Fibroblast of skin of left biceps (primary cell): ENCODE results near the gene ADCY9.
"Not testable (repeated sequence)": the region's sequence is repeated elsewhere in the genome, so short reads cannot be mapped to it uniquely, and the experiment has no call there.

Source experiments
- DNase-seq, 2 experiments: peaks; one replicate each; pipeline ENCODE4 v3.0.0-alpha.2; 2013; ENCODE audit warnings: low read depth in 2 of 2

ADCY9 gene

DNA sequence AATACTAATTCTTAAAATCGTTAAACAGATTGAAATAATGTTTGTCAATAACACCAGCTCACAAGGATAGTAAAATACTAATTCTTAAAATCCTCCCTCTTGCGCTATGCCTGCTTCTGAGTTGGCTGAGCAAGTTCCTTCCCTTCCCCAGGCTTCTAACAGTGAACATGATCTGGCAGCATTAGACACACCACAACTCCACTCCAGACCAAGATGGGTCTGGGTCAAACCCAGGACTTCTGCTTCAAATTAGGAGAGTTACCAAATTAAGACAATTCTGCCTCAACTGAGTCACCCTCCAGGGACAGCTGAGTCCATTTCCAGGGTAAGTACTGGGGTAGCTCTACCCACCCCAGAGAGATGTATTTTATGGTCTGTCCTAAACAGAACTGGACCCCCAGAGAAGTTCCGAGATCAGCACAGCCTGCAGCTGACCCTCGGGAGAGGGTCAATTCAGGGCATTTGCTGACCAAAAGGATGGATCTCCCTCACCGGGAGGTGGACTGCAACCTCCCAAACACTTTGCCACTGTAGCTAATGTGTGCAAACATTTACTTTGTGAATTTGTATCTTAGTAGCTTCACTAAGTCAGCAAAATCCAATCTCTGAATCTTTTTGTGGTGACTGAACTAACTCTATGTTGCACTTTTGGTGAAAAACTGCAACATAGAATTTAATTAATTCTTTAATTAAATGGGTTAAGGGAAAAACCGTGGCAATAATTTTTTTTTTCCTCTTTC, 48.8 kb downstream of the ADCY9 start:
- DNase-seq: peak; percentile 32 to 34

DNA sequence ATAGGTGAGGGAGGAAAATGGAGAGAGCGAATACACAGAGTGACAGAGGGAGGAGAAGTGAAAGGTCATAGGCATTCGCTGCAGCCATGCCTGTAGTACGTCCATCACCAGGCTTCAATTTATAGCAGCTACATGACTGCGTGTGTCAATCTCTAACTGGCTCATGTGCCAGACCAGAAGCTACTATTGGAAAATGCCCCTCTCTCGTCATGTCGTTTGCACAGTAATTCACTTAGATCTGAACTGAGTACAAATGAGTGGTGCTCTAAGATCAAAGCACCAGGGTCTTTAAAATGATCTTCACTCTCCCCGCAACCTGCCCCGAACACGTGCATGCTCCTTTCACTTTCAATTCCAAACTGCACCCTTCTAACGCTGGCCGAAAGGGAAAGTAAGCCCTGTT, 51.3 kb downstream of the ADCY9 start:
- no peak for DNase-seq

DNA sequence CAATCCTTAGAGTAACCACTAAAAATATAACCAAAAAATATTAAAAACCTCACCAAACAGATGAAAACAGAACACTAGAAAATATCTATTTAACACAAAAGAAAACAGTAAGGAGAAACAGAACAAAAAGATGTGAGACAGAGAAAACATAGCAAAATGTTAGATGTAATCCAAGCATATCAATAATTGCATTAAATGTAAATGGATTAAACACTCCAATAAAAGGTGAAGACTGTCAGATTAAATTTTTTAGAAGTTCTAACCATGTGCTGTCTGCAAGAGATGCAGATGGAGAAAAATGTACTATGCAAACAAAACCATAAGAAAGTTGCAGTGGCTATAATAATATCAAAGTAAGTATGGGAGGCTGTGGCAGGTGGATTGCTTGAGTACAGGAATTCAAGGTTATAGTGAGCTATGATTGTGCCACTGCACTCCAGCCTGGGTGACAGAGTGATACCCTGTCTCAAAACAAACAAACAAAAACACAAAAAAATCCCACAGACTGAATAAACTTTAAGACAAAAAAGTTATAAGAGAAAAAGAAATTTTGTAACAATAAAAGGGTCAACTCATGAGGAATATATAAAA, 53.9 kb downstream of the ADCY9 start:
- no peak for DNase-seq

DNA sequence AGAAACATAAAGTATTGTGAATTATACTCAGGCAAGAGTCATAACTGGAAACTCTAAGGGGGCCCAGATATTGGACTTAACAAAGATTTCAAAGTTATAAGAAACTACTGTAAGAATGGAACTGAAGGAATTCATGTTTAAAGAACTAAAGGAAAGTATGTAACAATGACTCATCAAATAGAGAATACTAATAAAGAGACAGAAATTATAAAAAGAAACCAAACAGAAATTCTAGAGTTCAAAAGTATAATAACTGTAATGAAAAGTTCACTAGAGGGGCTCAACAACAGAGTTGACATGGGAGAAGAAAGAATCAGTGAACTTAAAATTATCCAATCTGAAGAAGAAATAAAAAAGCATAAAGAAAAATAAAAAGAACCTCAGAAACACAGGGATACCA, 55.4 kb downstream of the ADCY9 start:
- no peak for DNase-seq

DNA sequence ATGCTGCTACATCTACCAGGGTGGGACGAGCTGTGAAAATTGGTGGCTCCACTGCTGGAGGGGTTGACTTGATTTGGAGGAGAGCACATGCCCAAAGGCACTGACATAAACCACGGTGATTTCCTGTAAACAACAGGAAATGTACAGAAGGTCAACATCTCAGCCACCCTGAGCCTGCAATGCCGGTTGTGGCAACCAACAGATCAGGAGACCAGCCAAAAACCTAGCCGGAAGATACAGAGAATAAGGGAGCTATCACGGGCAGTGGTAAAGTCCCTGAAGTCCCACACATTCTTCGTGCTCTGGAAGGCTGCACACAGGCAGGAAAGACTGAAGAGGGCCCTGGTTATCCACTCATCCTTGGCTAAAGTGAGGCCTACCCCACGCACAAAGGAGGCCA, 56.2 kb downstream of the ADCY9 start:
- DNase-seq: no peak

DNA sequence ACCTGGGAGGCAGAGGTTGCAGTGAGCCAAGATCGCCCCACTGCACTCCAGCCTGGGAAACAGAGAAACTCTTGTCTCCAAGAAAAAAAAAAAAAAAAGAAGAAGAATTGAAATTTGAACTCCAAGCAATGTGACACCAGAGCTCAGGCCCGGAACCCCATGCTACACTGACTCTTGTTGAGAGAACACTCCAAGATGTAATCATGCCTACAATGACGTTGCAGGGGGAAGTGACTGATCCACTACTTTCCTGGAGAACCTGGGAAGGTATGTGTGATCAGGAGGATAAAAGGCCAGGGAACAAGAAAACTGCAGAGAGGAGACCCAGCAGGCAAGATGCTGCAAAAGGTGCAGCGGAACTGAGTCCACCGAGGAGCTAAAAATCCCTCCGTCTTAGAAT, 57.9 kb downstream of the ADCY9 start:
- no peak for DNase-seq

DNA sequence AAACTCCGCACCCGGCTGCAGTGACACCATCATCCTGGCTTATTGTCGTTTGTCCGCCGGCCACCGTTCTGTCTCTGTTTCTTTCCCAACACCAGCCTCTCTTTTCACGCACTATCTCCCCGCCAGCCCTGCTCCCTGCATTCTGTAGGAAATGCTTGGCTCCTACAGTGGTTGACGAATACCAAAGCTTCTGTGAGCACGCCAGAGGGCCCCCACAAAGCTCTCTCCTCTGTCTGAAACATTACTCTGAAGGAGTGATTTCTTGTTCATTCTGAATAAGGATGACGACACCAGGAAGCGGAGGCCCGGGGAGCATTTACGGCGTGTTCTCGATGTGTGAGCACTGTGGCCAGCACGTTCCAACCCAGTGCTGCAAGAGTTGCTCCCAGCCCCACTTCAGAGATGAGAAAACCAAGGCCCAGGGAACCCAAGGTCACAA, 58.8 kb downstream of the ADCY9 start:
- no peak for DNase-seq

DNA sequence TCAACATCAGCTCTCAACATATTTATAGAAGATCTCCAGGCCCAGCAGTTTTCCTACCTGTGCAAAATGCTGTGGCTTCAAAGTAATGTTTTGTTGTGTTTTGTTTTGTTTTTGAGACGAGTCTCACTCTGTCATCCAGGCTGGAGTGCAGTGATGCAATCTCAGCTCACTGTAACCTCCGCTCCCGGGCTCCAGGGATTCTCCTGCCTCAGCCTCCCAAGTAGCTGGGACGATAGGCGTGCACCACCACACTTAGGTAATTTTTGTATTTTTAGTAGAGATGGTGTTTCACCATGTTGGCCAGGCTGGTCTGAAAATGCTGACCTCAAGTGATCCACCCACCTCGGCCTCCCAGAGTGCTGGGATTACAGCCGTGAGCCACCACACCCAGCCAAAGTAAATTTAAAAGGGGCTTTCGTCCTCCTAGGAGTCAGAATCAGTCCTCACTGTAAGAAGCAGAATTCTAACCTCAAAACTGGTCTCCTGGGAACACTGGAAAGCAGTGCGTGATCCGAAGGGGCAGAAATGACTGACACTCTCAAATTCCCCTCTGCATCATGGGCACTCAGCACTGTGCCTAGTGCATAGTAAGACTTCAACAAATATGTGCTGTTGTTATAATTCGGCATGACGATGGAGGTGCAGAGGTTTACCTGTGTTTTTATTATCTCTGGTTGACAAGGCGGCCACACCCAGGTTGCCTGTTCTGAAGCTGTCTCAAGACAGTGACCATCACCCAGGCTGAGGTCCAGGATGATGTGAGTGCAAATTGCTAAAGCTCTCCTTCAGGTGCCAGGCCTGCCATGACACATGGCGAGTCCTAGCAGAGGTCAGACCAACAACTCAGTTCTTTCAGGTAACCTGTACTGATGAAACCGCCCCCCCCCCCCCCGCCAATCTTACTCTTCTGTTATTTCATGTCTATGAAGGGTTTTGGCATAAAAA, 59.8 kb downstream of the ADCY9 start:
- no peak for DNase-seq

DNA sequence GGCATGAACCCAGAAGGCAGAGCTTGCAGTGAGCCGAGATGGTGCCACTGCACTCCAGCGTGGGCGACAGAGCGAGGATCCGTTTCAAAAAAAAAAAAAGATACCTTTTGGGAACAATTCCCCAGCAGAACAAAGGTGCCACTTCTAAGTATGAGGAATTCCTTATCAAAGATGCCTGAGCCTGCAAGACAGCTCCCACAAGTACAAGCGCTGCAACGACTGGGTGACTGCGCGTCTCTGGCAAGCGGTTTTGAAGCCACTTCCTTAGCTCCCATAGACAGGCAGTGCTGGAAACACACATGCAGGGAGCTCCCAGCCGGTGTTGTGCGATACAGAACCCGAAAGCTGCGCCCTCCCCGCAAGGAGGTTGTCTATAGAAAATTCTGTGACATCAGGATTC, 60.5 kb downstream of the ADCY9 start:
- DNase-seq: no peak

DNA sequence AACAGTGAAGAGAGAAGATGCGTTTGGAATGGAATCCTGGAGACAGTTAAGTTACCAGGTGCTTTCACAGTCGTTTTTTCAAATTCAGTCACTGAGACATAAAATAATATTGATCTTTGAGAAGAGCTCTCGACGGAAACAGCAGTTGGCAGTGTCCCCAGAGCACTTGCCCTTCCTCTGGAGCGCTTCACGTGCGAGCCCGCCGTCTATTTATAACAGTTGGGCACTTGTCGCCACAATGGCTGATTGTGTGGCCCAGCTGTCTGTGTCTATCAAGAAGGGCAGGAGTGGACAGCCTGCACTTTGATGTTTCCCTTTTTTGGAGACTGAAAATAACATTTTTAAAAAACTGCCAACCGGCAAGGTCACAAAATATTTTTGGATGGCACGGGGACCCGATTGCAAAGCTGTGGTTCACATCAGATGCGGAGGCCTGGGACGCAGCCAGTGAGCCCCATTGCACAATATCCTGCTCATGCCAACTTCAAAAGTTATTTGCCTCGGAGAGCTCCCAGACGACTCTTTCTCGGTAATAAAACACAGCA, 62.9 kb downstream of the ADCY9 start:
- DNase-seq: no peak

DNA sequence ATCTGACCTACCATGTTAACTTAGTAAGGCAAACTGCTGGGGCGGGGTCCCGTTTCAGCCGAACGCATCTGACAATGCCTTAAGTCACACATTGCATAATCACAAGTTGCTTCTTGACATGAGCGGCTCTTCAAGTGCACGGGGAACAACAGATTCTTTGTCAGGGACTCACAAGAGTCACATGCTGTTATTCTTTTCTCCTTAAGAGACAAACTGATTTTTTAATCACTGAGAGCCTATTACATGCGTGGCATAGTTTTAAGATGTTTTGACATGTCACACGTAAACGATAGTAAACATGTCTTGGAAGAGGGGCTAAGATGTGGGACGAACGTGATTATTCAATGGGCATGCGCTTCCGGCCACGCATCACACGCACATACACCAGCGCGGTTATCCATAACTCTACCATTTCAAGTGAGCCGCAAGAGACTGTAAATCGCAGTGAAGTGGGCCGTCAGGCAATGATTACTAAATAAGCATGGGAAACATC, 63.4 kb downstream of the ADCY9 start:
- no peak for DNase-seq

DNA sequence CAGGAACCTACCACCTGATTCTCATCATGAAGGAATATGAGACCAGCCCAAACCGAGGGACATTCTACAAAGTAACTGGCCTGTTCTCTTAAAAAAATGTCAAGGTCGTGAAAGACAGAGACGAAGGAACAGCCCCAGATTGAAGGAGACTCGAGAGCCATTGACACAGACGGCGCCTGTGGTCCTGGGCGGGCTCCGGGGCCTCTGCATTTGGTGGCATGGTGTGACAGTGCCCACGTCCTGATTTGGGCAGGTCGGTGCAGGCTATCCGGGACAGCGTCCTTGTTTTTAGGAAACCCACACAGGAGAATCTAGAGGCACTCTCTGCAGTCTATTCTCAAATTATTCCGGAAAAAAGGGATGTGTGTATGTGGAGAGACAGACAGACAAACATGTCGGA, 64.1 kb downstream of the ADCY9 start:
- DNase-seq: no peak

DNA sequence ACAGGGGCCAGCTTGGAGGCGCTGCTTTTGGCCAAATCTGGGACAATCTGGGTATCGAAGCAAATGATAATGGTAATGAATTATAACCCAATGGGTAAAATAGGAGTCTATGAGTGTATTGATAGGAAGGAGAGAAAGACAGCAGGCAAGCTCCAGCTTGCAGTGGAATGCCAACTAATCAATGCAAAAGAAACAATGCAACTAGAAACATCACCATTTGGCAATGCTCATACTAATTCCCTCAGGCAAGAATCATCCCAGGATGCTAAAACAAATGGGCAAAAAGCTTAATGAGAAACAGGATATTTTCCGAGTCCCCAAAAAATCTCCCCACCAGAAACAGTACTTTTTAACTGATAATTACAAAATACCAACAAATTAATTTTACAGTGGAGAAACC, 64.7 kb downstream of the ADCY9 start:
- DNase-seq: no peak

DNA sequence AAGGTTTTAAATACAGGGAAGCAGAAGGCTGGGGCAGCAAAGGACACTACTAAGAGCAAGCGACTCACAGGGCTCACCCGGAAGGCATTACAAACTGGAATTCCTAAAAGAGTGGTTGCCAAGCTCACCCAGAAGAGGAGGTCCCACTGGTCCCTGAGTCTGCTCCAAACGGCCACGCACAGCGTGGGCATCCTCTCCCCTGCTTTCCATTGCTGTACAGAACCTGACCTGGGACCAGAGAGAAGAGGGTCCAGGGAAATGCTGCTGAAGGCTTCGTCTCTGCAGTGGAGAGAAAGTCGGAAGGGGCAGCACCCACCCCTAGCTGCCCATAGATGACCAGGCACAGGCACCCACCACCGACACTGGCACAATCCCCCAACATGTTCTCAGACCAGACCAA, 67.2 kb downstream of the ADCY9 start:
- DNase-seq: no peak

DNA sequence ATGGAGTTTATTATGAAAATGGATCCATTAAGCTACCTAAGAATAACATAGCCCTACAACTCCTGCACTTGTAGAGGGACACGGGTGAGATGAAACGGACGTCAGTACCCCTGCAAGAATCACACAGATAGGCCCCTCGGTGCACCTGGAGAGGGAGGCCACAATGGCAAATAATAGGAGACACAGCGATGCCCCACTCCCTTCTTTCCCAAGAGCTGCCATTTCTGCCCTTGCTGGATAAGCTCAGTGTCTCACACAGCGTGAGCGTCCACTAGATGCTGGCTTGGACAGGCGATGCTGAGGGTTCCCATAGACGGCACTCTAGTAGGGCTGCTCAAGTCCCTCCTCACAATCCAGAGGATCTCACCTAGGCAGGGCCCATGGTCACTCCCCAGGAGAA, 67.8 kb downstream of the ADCY9 start:
- DNase-seq: no peak

DNA sequence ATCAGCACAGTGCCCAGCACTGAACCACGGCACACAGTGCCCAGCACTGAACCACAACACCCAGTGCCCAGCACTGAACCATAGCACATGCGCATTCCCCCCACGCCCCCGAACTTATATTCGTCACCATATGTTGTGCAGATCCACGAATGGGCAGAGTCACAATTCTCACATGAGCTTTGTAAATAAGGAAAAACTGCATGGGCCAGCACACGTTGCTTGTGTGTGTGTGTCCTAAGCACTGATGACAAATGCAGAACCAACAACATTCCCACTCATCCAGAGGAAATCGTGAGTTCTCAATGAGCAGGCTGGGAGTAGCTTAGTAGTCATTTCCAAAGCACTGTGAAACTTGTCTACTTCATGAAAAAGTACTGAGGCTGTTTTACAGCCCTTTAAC, 70.0 kb downstream of the ADCY9 start:
- DNase-seq: no peak

DNA sequence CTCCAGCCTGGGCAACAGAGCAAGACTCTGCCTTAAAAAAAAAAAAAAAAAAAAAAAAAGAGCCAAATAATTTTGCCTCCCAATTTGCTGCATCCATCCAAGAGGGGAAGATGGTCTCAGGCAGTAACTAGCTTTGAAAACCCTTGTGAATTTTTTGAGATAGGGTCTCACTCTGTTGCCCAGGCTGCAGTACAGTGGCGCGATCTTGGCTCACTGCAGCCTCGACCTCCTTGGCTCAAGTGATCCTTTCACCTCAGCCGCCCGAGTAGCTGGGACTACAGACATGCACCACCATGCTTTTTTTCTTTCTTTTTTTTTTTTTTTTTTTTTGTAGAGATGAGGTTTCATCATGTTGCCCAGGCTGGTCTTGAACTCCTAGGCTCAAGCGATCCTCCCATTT, 70.7 kb downstream of the ADCY9 start:
- not testable (repeated sequence) for DNase-seq

DNA sequence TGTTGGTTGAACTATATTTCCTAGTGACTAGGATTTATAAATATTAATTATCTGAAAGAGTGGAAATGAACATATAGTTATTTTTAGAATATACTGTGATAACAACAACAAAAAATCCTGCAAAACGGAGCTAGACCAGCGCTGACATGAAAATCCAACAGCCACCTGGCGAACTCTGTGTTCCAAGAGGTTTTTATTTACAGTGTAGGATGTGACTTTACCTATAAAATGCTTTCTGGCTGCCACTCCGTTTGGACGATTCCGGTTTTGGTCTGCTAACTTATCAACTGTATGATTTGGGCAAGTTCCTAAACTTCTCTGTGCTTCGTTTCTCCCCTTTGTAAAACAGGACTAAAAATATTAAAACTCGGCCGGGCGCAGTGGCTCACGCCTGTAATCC, 73.7 kb downstream of the ADCY9 start:
- no peak for DNase-seq

DNA sequence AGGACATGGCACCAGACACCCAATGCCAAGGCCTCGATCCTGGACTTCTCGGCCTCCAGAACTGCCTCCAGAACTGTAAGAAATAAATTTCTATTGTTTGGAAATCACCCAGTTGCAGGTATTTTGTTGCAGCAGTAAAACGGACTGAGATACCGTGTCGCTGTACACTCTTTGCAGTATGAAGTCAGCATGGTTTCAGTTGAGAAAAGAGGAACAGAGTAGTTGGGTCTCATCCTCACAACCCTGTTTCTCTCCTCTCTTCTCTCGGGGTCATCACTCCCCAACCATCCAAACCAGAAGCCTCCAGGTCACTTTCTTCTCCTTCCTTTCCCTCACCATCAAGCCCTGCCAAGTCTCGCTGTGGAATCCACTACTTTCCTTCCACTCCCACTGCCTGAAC, 77.8 kb downstream of the ADCY9 start:
- no peak for DNase-seq

DNA sequence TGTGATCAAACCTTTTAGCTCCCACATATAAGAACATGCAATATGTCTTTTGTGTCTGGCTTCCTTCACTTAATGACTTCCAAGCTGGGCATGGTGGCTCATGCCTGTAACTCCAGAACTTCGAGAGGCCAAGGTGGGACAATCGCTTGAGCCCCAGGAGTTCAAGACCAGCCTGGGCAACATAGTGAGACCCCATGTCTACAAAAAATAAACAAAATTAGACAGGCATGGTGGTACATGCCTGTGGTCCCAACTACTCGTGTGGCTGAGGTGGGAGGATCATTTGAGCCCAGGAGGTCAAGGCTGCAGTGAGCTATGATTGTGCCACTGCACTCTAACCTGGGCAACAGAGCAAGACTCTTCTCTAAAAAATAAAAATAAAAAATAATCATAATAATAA, 79.3 kb downstream of the ADCY9 start:
- DNase-seq: not testable (repeated sequence)

DNA sequence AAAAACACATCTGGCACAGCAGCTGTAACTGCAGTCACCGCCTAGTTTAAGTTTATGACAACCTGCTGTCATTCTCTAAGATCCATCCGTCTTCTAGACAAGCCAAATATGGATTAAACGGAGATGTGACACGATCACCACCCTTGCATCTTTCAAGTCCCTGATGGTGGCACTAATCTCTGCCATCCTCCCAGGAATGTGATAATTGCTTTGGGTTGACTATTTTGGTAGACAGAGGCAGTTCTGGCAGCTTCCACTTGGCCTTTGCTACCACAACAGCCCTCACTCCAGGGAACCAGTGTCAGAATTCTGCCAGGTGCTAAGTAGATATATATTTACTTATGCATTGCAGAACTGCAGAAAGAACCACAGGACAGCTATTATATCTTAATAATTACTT, 81.3 kb downstream of the ADCY9 start:
- DNase-seq: no peak

DNA sequence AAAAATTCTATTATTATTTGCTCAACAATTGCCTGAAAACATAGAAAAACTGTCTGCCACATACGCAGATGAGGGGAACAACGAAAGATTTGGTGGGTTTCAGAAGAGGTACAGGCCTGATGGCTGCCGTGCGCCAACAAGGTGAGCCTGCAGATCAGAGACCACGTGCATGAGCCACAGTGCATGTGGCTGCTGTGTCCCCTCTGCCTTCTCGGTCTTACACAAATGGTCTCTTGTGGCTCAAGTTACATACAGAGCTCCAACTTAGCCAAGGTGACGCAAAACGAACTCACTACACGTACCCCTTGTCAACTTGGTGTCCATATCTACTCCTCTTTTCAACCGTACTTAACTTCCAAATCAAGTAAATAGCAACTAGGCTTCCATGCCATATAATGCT, 82.3 kb downstream of the ADCY9 start:
- DNase-seq: no peak
